CD8-positive, alpha-beta memory T cell (primary cell): Measurements from ENCODE around the gene TSPAN8. TPM values are rescaled to one million over a fixed set of nuclear protein-coding genes. Genes with fewer than 3 reads are reported as not detected.
"Not testable (repeated sequence)": the region's sequence is repeated elsewhere in the genome, so short reads cannot be mapped to it uniquely, and the experiment has no call there.

Experiments used
- CTCF ChIA-PET: fragments of 350-600 bp; sonication (Branson Sonifier 250); formaldehyde crosslinking; loops from one replicate; lab custom pipeline; 2021; ENCODE audit warnings: antibody characterized with exemption; lab: Charles Lee
- POLR2A ChIA-PET: fragments of 350-600 bp; sonication (Branson Sonifier 250); formaldehyde crosslinking; loops from one replicate; lab custom pipeline; 2021; ENCODE audit warnings: antibody characterized with exemption; lab: Charles Lee
- DNase-seq, 5 donors: peaks; one replicate each; pipeline versions ENCODE4 v3.0.0 to v3.0.0-alpha.2; 2020 to 2022; ENCODE audit warnings: mixed read lengths in 1 of 5
- H3K27ac ChIP-seq: one replicate; pipeline ENCODE4 v1.7.0; 2013; ENCODE audit warnings: low read depth, mild to moderate bottlenecking, low read length, moderate library complexity
- H3K27me3 ChIP-seq: 2 replicates; pipeline ENCODE4 v1.7.0; 2013; ENCODE audit warnings: low read length, mild to moderate bottlenecking; ENCODE audit not compliant: insufficient read depth, poor library complexity, severe bottlenecking
- H3K36me3 ChIP-seq: 2 replicates; pipeline ENCODE4 v1.7.0; 2013; ENCODE audit warnings: mild to moderate bottlenecking, low read length, moderate library complexity; ENCODE audit not compliant: insufficient read depth
- H3K4me1 ChIP-seq: 2 replicates; pipeline ENCODE4 v1.7.0; 2013; ENCODE audit warnings: mild to moderate bottlenecking, low read length, moderate library complexity; ENCODE audit not compliant: insufficient read depth
- H3K4me3 ChIP-seq: 2 replicates; pipeline ENCODE4 v1.7.0; 2013; ENCODE audit warnings: mild to moderate bottlenecking, low read length
- H3K9me3 ChIP-seq: 2 replicates; pipeline ENCODE4 v1.7.0; 2013; ENCODE audit warnings: mild to moderate bottlenecking, low read length
- H3K27ac Mint-ChIP-seq, 8 donors: one replicate each; pipeline ENCODE4 v1.8.0; 2020 to 2021; ENCODE audit warnings: mixed read lengths in 8 of 8, mild to moderate bottlenecking in 6 of 8, inconsistent platforms in 3 of 8, moderate library complexity in 3 of 8
- H3K27me3 Mint-ChIP-seq, 2 donors: one replicate each; pipeline ENCODE4 v1.8.0; 2020 to 2021; ENCODE audit warnings: mixed read lengths in 2 of 2, mild to moderate bottlenecking in 1 of 2, moderate library complexity in 1 of 2
- H3K36me3 Mint-ChIP-seq, 3 donors: one replicate each; pipeline ENCODE4 v1.8.0; 2020 to 2021; ENCODE audit warnings: mixed read lengths in 3 of 3, inconsistent platforms in 1 of 3, mild to moderate bottlenecking in 1 of 3
- H3K4me1 Mint-ChIP-seq, 3 donors: one replicate each; pipeline ENCODE4 v1.8.0; 2020 to 2021; ENCODE audit warnings: mixed read lengths in 3 of 3, inconsistent platforms in 1 of 3, mild to moderate bottlenecking in 1 of 3
- H3K4me3 Mint-ChIP-seq, 7 donors: one replicate each; pipeline ENCODE4 v1.8.0; 2020 to 2021; ENCODE audit warnings: mixed read lengths in 7 of 7, mild to moderate bottlenecking in 6 of 7, moderate library complexity in 4 of 7, inconsistent platforms in 2 of 7
- H3K9me3 Mint-ChIP-seq, 5 donors: one replicate each; pipeline ENCODE4 v1.8.0; 2020 to 2022; ENCODE audit warnings: mixed read lengths in 5 of 5, mild to moderate bottlenecking in 3 of 5, moderate library complexity in 2 of 5, inconsistent platforms in 1 of 5
- polyA plus RNA-seq: library from polyadenylated mRNA; unstranded; fragments of 300-500 nt; fragmentation: Illumina TruSeq; gene quantifications from one replicate; pipeline ENCODE4 v1.2.3, GENCODE V29; 2021
- total RNA-seq, 2 experiments: library from RNA; stranded (reverse); gene quantifications; one replicate each; pipeline ENCODE4 v1.2.3, GENCODE V29; 2021

Gene TSPAN8
- total and polyA plus RNA-seq, 3 experiments from 2014 or later: not detected

DNA sequence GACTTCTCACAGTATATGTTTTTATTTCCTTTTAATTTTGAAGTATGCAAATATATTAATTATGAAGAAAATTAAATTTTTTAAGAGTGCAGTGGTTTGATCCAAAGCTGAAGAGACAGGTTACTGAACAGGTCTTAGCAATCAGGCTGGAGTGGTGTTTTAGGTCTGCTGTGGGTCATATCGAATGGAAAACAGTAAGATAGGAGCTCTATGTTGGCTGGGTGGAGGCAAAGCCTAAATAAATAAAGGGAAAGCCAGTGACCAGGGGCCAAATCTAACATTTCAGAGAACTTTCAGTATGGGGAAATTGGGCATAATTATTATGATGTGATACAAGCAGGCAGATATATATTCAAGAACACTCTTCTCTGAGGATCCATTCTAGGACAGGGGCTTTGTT, 12.7 kb upstream of the TSPAN8 start:
- Histone ChIP-seq H3K9me3 (no peaks in the 10 kb centered on the region), H3K36me3 (no peaks in the 10 kb centered on the region), H3K27ac (no peak overlapping the region), H3K27me3 (no peaks in the 10 kb centered on the region), H3K4me1 (no peaks in the 10 kb centered on the region), H3K4me3 (no peak overlapping the region)
- no peak overlapping the region for H3K27ac Mint-ChIP-seq
- H3K9me3 Mint-ChIP-seq: peaks cover 2 to 12% (median 5%) of the 10 kb centered on the region in 5 donors
- no peak overlapping the region for H3K4me3 Mint-ChIP-seq
- no peaks in the 10 kb centered on the region for H3K4me1 Mint-ChIP-seq
- no peak for DNase-seq
- ChIA-PET POLR2A (no interaction called here), CTCF (no interaction called here)
- no peaks in the 10 kb centered on the region for H3K27me3 Mint-ChIP-seq
- no peaks in the 10 kb centered on the region for H3K36me3 Mint-ChIP-seq

DNA sequence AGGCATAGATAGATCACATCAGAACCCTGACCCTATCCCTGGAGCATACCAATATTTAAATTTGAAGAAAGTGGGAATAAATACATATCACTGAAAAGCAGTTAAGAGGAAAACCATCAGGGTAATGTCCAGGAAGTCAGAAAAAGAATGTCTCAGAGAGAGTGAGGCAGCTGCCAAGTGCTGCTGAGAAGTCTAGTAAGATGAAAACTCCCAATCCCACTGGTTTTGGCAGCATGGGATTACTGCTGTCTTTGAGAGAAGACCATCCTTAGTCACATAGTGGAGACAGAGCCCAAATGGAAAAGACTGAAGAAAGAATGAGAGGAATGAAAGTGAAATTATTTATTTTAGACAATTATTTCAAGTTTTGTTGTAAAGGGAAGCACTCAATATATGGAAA, 11.5 kb upstream of the TSPAN8 start:
- POLR2A ChIA-PET: no interaction called here
- DNase-seq: no peak
- H3K27ac Mint-ChIP-seq: no peak overlapping the region
- CTCF ChIA-PET: no interaction called here
- Histone ChIP-seq H3K4me1 (no peaks in the 10 kb centered on the region), H3K36me3 (no peaks in the 10 kb centered on the region), H3K9me3 (no peaks in the 10 kb centered on the region), H3K27me3 (no peaks in the 10 kb centered on the region), H3K4me3 (no peak overlapping the region), H3K27ac (no peak overlapping the region)
- H3K4me1 Mint-ChIP-seq: no peaks in the 10 kb centered on the region
- H3K4me3 Mint-ChIP-seq: no peak overlapping the region
- no peaks in the 10 kb centered on the region for H3K36me3 Mint-ChIP-seq
- H3K9me3 Mint-ChIP-seq: peaks cover 5 to 12% (median 6%) of the 10 kb centered on the region in 5 donors
- H3K27me3 Mint-ChIP-seq: no peaks in the 10 kb centered on the region

DNA sequence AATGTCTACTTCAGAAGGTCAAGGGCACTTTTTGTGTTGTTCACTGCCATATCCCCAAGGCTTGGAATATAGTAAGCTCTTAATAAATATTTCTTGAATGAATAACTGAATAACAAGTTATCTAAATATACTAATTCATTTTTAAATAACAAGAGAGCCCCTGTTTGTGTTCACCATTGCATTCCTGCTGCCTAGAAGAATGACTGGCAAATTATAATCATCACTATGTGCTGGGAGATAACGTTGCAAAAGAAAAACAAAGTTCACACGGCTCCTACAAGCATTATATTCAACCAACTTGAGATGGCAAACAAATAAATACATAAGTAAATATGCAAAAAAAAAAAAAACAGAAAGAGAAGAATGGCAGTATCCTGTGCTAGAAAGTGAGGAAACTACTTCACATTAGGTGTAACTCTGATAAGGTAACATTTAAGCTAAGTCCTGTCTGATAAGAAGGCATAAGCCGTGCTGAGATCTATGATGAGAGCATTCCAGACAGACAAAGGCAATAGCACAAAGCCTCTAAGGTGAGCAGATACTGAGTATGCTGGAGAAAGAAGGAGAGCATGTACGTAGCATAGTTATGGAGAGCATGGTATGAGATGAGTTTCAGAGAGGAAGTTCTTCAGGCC, 9.2 kb upstream of the TSPAN8 start:
- CTCF ChIA-PET: no interaction called here
- no peaks in the 10 kb centered on the region for H3K4me1 Mint-ChIP-seq
- Histone ChIP-seq H3K9me3 (no peaks in the 10 kb centered on the region), H3K27ac (no peak overlapping the region), H3K4me3 (no peak overlapping the region), H3K27me3 (no peaks in the 10 kb centered on the region), H3K4me1 (no peaks in the 10 kb centered on the region), H3K36me3 (no peaks in the 10 kb centered on the region)
- no peak for DNase-seq
- peak overlapping the region in 1 of 8 donors; percentile 68 for H3K27ac Mint-ChIP-seq
- no peaks in the 10 kb centered on the region for H3K36me3 Mint-ChIP-seq
- H3K9me3 Mint-ChIP-seq: peaks cover 0 to 12% (median 6%) of the 10 kb centered on the region in 5 donors
- H3K27me3 Mint-ChIP-seq: no peaks in the 10 kb centered on the region
- no peak overlapping the region for H3K4me3 Mint-ChIP-seq
- POLR2A ChIA-PET: no interaction called here

DNA sequence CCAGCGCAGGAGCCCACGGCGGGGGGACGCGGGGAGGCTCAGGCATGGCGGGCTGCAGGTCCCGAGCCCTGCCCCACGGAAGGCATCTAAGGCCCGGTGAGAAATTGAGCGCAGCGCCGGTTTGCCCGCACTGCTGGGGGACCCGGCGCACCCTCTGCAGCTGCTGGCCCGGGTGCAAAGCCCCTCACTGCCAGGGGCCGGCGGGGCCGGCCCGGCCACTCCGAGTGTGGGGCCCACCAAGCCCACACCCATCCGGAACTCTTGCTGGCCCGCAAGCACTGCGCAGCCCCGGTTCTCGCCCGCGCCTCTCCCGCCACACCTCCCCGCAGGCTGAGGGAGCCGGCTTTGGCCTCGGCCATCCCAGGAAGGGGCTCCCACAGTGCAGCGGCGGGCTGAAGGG, 8.5 kb upstream of the TSPAN8 start:
- H3K27ac ChIP-seq: no peak overlapping the region
- H3K27me3 ChIP-seq: no peaks in the 10 kb centered on the region
- no peaks in the 10 kb centered on the region for H3K36me3 ChIP-seq
- H3K9me3 ChIP-seq: no peaks in the 10 kb centered on the region
- Mint-ChIP-seq H3K36me3 (no peaks in the 10 kb centered on the region), H3K27ac (no peak overlapping the region), H3K4me1 (no peaks in the 10 kb centered on the region), H3K9me3 (peaks cover 0 to 11% (median 6%) of the 10 kb centered on the region in 5 donors), H3K4me3 (no peak overlapping the region), H3K27me3 (no peaks in the 10 kb centered on the region)
- ChIA-PET CTCF (no interaction called here), POLR2A (no interaction called here)
- H3K4me1 ChIP-seq: no peaks in the 10 kb centered on the region
- H3K4me3 ChIP-seq: no peak overlapping the region
- no peak for DNase-seq

DNA sequence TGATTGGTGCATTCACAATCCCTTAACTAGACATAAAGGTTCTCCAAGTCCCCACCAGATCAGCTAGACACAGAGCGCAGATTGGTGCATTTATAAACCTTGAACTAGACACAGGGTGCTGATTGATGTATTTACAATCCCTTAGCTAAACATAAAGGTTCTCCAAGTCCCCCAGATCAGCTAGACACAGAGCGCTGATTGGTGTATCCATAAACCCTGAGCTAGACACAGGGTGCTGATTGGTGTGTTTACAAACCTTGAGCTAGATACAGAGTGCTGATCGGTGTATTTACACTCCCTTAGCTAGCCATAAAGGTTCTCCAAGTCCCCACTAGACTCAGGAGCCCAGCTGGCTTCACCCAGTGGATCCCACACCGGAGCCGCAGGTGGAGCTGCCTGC, 8.0 kb upstream of the TSPAN8 start:
- H3K27ac Mint-ChIP-seq, H3K27ac ChIP-seq, DNase-seq, H3K4me3 ChIP-seq, H3K27me3 ChIP-seq, POLR2A ChIA-PET, H3K36me3 ChIP-seq, CTCF ChIA-PET, H3K27me3 Mint-ChIP-seq, H3K4me1 Mint-ChIP-seq, H3K9me3 ChIP-seq, H3K4me1 ChIP-seq, H3K4me3 Mint-ChIP-seq, H3K36me3 Mint-ChIP-seq: not testable (repeated sequence)
- peaks cover 0 to 11% (median 6%) of the 10 kb centered on the region in 5 donors for H3K9me3 Mint-ChIP-seq

DNA sequence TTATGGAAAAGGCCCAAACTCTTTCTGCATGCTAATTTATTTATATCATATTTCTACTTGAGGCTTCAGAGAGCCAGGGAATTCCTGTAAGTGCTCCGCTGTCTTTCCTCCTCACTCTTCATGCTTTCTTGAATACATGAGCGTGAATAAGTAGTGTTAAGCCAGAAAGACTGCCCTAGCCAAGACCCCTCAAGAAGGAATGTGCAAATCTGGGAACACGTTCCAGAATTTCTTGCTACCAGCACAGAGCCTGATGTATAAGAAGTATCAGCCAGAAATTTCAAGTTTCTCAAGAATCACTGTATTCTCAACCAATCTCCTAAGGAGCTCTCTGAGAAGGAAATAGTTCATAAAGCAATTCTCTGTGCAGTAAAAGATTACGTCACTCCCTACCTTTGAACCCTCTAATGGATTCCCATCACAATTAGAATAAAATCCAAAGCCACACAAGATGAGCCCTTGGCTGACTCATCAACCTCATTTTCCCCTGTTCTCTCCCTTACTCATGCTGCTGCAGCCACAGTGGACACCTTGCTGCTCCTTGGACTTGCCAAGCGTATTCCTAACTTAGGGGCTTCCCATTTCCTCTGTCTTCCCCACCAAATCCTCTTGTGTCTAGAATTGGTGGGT, 6.9 kb upstream of the TSPAN8 start:
- H3K9me3 ChIP-seq: no peaks in the 10 kb centered on the region
- no peaks in the 10 kb centered on the region for H3K27me3 ChIP-seq
- H3K27ac ChIP-seq: no peak overlapping the region
- Mint-ChIP-seq H3K36me3 (no peaks in the 10 kb centered on the region), H3K27me3 (no peaks in the 10 kb centered on the region), H3K4me1 (no peaks in the 10 kb centered on the region), H3K9me3 (peaks cover 0 to 11% (median 6%) of the 10 kb centered on the region in 5 donors), H3K27ac (peak overlapping the region in 1 of 8 donors; percentile 56), H3K4me3 (no peak overlapping the region)
- ChIA-PET CTCF (no interaction called here), POLR2A (no interaction called here)
- H3K36me3 ChIP-seq: no peaks in the 10 kb centered on the region
- no peaks in the 10 kb centered on the region for H3K4me1 ChIP-seq
- H3K4me3 ChIP-seq: no peak overlapping the region
- no peak for DNase-seq

DNA sequence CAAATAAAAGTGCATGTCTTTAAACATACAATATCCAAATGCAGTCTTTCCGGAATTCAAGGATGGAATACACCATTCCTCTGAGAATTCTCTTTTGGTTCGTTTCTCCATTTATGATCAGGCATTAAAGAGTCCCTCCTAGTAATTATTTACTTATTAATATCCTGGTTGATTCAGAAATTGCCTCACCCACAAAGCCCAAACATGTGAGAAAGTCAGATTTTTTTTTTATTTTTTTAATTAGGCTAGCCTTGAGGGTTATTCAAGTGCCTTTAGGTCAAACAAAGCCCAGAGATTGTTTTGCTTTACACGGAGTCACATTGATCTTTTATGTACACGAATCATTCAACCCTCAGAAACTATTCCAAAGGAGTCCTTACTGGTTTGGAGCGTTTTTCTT, 6.4 kb upstream of the TSPAN8 start:
- Histone ChIP-seq H3K27ac (no peak overlapping the region), H3K36me3 (no peaks in the 10 kb centered on the region), H3K9me3 (no peaks in the 10 kb centered on the region), H3K27me3 (no peaks in the 10 kb centered on the region), H3K4me3 (no peak overlapping the region), H3K4me1 (no peaks in the 10 kb centered on the region)
- DNase-seq: no peak
- Mint-ChIP-seq H3K27me3 (no peaks in the 10 kb centered on the region), H3K9me3 (peaks cover 0 to 11% (median 7%) of the 10 kb centered on the region in 5 donors), H3K27ac (no peak overlapping the region), H3K4me3 (no peak overlapping the region), H3K36me3 (no peaks in the 10 kb centered on the region), H3K4me1 (no peaks in the 10 kb centered on the region)
- POLR2A ChIA-PET: no interaction called here
- CTCF ChIA-PET: no interaction called here

DNA sequence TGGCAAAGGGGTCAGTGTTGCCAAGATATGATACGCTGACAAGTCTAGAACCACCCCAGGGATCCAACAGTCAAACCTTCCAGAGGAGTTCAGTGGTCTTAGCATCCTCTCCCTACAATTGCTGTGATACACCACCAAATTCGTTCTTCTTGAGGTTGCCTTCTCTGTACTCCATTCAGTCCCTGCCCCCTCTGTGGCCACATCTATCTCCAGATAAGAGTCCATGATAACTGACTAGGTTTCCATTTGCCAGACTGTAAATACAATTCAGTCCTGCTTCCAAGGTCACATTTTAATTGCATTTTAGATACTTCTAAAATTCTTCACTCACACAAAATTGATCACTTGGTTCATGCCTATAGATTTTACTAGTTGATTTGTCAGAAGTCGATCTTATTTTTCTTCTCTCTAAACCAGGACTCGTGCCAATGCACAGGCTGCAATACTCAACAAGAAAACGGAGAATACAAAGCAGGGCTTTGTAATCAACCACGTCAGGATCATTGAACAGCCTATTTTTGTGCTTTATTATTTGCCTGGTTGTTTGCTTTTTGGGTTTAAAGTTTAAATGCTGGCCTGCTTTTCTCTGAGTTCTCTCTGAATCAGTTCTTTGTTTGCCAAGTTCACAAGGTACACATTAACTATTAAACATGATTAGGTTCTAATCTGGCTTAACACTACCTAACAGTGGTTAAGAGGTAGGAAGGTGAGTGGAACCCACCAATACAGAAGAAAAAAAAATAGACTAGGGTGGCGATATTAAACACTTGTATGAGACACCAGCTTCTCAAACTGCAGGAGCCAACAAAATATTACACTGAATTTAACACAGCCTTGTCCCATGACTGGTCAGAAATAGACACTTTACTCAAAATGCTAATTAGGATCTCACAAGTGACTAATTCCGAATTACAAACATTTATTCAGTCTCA, 5.3 kb upstream of the TSPAN8 start:
- H3K27ac ChIP-seq: no peak overlapping the region
- no peak overlapping the region for H3K4me3 ChIP-seq
- no peak for DNase-seq
- H3K4me1 Mint-ChIP-seq: no peaks in the 10 kb centered on the region
- H3K4me1 ChIP-seq: no peaks in the 10 kb centered on the region
- no peaks in the 10 kb centered on the region for H3K36me3 ChIP-seq
- no peaks in the 10 kb centered on the region for H3K27me3 Mint-ChIP-seq
- H3K4me3 Mint-ChIP-seq: no peak overlapping the region
- H3K27me3 ChIP-seq: no peaks in the 10 kb centered on the region
- POLR2A ChIA-PET: no interaction called here
- peaks cover 0 to 8% (median 6%) of the 10 kb centered on the region in 5 donors for H3K9me3 Mint-ChIP-seq
- CTCF ChIA-PET: no interaction called here
- H3K27ac Mint-ChIP-seq: no peak overlapping the region
- H3K36me3 Mint-ChIP-seq: no peaks in the 10 kb centered on the region
- no peaks in the 10 kb centered on the region for H3K9me3 ChIP-seq
